Cardiac muscle cell (in vitro differentiated cells and primary cell): Measurements from ENCODE around the gene DSCAML1. TPM values are rescaled to one million over a fixed set of nuclear protein-coding genes. Genes with fewer than 3 reads are reported as not detected.

Experiments used
- DNase-seq, 2 donors: peaks; one replicate each; pipeline versions ENCODE4 v3.0.0 to v3.0.0-alpha.2; 2010 to 2017; ENCODE audit warnings: low read depth in 1 of 2, low spot score in 1 of 2
- H3K27ac ChIP-seq: fragments of 200-600 bp; sonication (generic); 2 replicates; pipeline ENCODE4 v1.5.1; 2016
- H3K27me3 ChIP-seq: fragments of 200-600 bp; sonication (generic); 2 replicates; pipeline ENCODE4 v1.6.0; 2016; ENCODE audit warnings: control low read depth
- H3K36me3 ChIP-seq: fragments of 200-600 bp; sonication (generic); 2 replicates; pipeline ENCODE4 v1.5.1; 2016; ENCODE audit warnings: control low read depth
- H3K4me1 ChIP-seq: fragments of 200-600 bp; sonication (generic); 2 replicates; pipeline ENCODE4 v1.8.1; 2017; ENCODE audit warnings: low read depth, mild to moderate bottlenecking, mixed run types
- H3K4me3 ChIP-seq: fragments of 200-600 bp; sonication (generic); 2 replicates; pipeline ENCODE4 v1.5.1; 2016; ENCODE audit warnings: mild to moderate bottlenecking
- H3K9me3 ChIP-seq: fragments of 200-600 bp; sonication (generic); 2 replicates; pipeline ENCODE4 v1.5.1; 2017; ENCODE audit warnings: low read depth, mild to moderate bottlenecking, control low read depth
- polyA plus RNA-seq: library from polyadenylated mRNA; unstranded; fragments of >200 nt; fragmentation: Nextera tagmentation; extraction: Ambion mirVana; gene quantifications from 2 replicates; pipeline ENCODE4 v1.2.1, GENCODE V29; 2016
- total RNA-seq: library from RNA; depleted of rRNA; stranded (reverse); fragments of >200 nt; gene quantifications from 2 replicates; pipeline ENCODE4 v1.2.3, GENCODE V29; 2016
- TF ChIP-seq, protein P1 (sequence below): IDR thresholded peaks from 2 replicates; pipeline ENCODE4 v1.5.1; 2012; ENCODE audit warnings: low read depth, mild to moderate bottlenecking, low read length

DSCAML1 gene, protein sequence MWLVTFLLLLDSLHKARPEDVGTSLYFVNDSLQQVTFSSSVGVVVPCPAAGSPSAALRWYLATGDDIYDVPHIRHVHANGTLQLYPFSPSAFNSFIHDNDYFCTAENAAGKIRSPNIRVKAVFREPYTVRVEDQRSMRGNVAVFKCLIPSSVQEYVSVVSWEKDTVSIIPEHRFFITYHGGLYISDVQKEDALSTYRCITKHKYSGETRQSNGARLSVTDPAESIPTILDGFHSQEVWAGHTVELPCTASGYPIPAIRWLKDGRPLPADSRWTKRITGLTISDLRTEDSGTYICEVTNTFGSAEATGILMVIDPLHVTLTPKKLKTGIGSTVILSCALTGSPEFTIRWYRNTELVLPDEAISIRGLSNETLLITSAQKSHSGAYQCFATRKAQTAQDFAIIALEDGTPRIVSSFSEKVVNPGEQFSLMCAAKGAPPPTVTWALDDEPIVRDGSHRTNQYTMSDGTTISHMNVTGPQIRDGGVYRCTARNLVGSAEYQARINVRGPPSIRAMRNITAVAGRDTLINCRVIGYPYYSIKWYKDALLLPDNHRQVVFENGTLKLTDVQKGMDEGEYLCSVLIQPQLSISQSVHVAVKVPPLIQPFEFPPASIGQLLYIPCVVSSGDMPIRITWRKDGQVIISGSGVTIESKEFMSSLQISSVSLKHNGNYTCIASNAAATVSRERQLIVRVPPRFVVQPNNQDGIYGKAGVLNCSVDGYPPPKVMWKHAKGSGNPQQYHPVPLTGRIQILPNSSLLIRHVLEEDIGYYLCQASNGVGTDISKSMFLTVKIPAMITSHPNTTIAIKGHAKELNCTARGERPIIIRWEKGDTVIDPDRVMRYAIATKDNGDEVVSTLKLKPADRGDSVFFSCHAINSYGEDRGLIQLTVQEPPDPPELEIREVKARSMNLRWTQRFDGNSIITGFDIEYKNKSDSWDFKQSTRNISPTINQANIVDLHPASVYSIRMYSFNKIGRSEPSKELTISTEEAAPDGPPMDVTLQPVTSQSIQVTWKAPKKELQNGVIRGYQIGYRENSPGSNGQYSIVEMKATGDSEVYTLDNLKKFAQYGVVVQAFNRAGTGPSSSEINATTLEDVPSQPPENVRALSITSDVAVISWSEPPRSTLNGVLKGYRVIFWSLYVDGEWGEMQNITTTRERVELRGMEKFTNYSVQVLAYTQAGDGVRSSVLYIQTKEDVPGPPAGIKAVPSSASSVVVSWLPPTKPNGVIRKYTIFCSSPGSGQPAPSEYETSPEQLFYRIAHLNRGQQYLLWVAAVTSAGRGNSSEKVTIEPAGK (N-terminal part only)
- 0.11 and 1.8 TPM in 2 replicates for total RNA-seq
- polyA plus RNA-seq, result 0.99 TPM in 1 of 2 replicates, not detected in the other

DNA sequence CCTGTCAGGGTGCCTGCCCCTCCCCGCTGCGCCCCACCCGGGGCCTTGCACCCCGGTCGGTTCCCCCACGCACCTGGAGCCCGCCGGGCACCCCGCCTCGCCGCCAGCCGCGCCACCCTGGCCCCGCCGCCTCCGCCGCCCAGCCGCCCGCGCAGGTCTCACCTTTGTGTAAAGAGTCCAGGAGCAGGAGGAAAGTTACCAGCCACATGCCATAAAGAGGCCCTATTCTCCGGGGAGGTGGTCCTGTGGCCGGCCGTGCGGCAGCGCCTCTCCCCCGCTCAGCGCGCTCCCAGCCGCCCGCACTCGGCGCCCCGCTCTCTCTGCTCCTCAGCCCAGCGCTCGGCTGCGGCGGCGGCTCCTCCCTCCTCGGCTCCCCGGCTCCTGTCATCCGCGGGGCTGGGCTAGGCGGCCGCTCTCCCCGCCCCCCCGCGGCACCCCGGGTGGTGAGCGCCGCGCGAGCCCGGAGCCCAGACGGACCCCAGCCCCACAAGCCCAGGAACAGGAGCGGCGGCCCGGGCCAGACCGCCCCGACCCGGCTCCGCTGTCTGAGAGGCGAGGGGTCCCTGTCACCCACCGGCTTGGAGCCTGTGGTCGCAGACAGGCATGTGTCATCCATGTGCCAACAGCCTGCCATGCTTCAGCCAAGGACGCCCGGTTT lies at the start of gene DSCAML1:
TSS of gene DSCAML1 (minus strand) at position 345 of the 658 bp plus-strand sequence. CDS start at position 208, 137 bp downstream.
- H3K4me1 ChIP-seq, result peaks cover 6% of the 10 kb centered on the region
- H3K27ac ChIP-seq, result no peak within 1 kb of the TSS
- peaks cover 96% of the 10 kb centered on the region for H3K27me3 ChIP-seq
- peak in 1 of 2 donors; percentile 56 for DNase-seq
- no peaks in the 10 kb centered on the region for H3K36me3 ChIP-seq
- H3K4me3 ChIP-seq, result peak within 1 kb of the TSS; percentile 35
- no peaks in the 10 kb centered on the region for H3K9me3 ChIP-seq
- TF ChIP-seq, protein P1, sequence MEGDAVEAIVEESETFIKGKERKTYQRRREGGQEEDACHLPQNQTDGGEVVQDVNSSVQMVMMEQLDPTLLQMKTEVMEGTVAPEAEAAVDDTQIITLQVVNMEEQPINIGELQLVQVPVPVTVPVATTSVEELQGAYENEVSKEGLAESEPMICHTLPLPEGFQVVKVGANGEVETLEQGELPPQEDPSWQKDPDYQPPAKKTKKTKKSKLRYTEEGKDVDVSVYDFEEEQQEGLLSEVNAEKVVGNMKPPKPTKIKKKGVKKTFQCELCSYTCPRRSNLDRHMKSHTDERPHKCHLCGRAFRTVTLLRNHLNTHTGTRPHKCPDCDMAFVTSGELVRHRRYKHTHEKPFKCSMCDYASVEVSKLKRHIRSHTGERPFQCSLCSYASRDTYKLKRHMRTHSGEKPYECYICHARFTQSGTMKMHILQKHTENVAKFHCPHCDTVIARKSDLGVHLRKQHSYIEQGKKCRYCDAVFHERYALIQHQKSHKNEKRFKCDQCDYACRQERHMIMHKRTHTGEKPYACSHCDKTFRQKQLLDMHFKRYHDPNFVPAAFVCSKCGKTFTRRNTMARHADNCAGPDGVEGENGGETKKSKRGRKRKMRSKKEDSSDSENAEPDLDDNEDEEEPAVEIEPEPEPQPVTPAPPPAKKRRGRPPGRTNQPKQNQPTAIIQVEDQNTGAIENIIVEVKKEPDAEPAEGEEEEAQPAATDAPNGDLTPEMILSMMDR, result no peak

DNA sequence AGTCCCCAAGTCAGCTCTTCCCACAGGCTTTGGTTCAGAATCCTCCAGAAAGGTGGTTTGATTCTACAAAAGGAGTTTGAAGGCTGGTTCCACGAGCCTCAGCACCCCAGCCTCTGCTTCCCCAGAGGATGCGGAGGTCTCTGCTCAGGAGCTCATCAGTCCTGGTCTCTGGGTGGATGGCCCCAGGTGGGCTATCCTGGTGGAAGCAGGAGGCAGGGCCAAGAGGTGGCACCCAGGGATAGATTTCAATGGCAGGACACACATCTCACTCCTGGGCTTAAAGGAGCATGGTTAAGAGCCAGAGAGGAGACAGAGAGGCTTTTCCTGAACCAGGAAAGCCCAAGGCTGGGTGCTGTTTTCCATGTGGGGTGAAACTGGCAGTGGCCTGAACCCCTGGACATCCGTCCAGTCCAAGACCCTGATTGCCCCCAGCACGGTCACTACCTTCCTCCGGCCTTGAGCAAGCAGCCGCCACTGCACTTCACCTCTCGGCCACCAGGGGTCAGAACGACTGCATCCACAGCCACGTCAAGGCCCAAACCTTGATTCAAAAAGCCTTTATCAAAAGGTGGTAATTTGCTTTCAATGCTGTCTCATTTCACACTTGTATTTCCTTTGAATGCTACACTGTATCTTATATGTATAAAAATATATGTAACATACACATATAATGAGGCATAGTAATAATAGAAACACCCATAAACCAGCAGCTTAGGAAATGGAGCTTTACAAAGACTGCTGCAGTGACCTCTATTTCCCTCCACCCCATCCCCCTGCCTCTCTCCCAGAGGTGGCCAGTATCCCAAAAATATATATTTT lies 46.9 kb upstream of the DSCAML1 start:
- H3K4me3 ChIP-seq, result no peak overlapping the region
- DNase-seq, result peak; percentile 77 to 79
- TF ChIP-seq, protein P1, result peak; percentile 99
- H3K4me1 ChIP-seq, result no peaks in the 10 kb centered on the region
- H3K36me3 ChIP-seq, result peaks cover 9% of the 10 kb centered on the region
- H3K9me3 ChIP-seq, result no peaks in the 10 kb centered on the region
- no peak overlapping the region for H3K27ac ChIP-seq
- no peaks in the 10 kb centered on the region for H3K27me3 ChIP-seq

DNA sequence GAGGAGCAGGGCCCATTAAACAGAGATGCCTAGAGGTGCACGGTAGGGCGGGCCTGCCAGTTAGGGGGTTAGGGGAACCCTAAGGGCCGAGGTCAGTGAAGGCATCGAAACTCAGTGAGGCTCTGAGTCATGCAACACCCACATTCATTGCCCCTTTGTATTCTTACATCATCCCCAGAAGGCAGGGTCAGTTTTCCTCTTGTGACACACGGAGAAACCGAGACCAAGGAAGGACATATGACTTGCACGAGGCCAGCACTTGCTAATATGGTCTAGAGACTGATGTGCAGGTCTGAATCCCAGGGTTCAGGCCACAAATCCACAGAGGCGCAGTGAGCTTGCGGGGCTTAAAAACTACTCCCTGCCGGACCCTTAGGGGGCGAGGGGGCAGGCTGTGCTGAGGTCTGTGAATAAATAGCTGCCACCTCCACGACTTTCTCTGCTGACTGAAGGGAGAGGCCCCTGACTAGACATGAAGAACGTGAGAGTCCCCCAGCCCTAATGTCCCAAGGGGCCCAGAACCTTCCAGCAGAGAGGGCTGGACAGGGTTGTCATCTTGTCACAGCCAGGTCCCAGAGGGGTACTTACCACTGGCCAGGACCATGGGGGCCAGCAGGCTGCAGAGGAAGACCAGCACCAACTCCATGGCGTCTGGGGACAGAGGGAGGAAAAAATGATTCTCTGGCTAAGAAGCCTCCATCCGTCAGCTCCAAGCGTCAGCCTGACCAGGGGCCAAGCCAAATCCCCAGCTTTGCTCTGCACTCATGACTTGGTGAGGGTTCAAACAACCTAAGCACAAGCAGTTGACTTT lies 45.3 kb upstream of the DSCAML1 start:
- TF ChIP-seq, protein P1, result no peak
- Histone ChIP-seq H3K9me3 (no peaks in the 10 kb centered on the region), H3K36me3 (peaks cover 12% of the 10 kb centered on the region), H3K4me1 (no peaks in the 10 kb centered on the region), H3K27me3 (no peaks in the 10 kb centered on the region), H3K4me3 (no peak overlapping the region), H3K27ac (no peak overlapping the region)
- no peak for DNase-seq

DNA sequence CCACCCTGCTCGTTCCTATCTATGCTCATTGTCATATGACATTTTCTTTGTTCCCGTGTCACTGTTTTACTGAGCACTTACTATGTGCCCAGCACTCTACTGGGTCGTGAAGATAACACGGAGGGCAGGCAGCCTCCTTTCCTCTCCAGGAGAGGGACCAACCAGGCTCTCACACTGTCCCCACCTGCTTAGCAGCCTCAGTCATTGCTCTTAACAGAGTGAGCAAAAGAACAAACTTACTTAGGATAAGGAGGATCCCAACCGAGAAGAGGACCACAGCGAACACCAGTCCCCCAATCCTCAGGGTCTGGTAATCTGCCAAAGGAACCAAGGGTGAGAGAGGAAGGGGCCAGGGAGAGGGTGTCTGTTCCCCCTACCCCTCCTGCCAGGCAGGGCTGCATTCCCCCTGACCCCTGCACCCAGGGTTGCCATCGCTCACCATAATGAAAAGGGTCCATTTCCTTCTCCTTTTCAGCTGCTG lies 44.6 kb upstream of the DSCAML1 start:
- H3K36me3 ChIP-seq, result peaks cover 12% of the 10 kb centered on the region
- H3K27ac ChIP-seq, result no peak overlapping the region
- H3K27me3 ChIP-seq, result no peaks in the 10 kb centered on the region
- no peak overlapping the region for H3K4me3 ChIP-seq
- no peak for DNase-seq
- no peaks in the 10 kb centered on the region for H3K4me1 ChIP-seq
- no peaks in the 10 kb centered on the region for H3K9me3 ChIP-seq
- TF ChIP-seq, protein P1, result no peak
